Measurements from ENCODE around the gene THSD7B. TPM values are rescaled to one million over a fixed set of nuclear protein-coding genes. Genes with fewer than 3 reads are reported as not detected.
"Not testable (repeated sequence)": the region's sequence is repeated elsewhere in the genome, so short reads cannot be mapped to it uniquely, and the experiment has no call there.

THSD7B gene
- total RNA-seq, 1 donor from 2014 or later, result 0.38 TPM

GRCh38 chr2:136966485-136966884 is 201.1 kb downstream of the THSD7B start:
- intact Hi-C loops (cut with DNase I), result no loop called here
- no peak for ATAC-seq
- Histone ChIP-seq H3K9me3 (no peaks in the 10 kb centered on the region), H3K27me3 (ENCODE audit: low read depth) (no peaks in the 10 kb centered on the region), H3K4me3 (no peak overlapping the region), H3K4me1 (no peaks in the 10 kb centered on the region), H3K36me3 (no peaks in the 10 kb centered on the region), H3K27ac (no peak overlapping the region)
- TF ChIP-seq, protein P1, sequence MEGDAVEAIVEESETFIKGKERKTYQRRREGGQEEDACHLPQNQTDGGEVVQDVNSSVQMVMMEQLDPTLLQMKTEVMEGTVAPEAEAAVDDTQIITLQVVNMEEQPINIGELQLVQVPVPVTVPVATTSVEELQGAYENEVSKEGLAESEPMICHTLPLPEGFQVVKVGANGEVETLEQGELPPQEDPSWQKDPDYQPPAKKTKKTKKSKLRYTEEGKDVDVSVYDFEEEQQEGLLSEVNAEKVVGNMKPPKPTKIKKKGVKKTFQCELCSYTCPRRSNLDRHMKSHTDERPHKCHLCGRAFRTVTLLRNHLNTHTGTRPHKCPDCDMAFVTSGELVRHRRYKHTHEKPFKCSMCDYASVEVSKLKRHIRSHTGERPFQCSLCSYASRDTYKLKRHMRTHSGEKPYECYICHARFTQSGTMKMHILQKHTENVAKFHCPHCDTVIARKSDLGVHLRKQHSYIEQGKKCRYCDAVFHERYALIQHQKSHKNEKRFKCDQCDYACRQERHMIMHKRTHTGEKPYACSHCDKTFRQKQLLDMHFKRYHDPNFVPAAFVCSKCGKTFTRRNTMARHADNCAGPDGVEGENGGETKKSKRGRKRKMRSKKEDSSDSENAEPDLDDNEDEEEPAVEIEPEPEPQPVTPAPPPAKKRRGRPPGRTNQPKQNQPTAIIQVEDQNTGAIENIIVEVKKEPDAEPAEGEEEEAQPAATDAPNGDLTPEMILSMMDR (IDR thresholded peaks at IDR 0.05), result no peak
- no peak for DNase-seq

DNA sequence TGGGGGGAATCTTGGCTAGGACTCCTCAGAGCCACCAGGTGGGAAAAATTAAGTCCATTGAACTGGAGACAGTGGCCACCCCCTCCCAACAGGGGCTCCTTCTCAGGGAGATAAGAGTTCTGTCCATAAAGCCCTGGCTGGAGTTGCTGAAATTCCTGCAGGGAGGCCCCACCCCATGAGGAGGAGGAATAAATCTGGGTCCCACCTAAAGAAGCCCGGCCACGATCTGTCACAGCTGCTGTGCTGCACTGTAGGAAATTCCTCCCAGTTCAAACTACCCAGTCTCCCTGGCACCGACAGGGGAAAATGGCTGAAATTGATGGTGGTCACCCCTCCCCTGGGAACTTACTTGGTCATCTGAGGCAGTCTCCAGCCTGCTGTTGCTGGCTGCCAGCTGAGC is 215.0 kb downstream of the THSD7B start:
- no peaks in the 10 kb centered on the region for H3K9me3 ChIP-seq
- intact Hi-C loops (cut with DNase I), result no loop called here
- no peak overlapping the region for H3K4me3 ChIP-seq
- no peaks in the 10 kb centered on the region for H3K27me3 ChIP-seq (ENCODE audit: low read depth)
- H3K36me3 ChIP-seq, result no peaks in the 10 kb centered on the region
- H3K4me1 ChIP-seq, result no peaks in the 10 kb centered on the region
- DNase-seq, result no peak
- TF ChIP-seq, protein P1 (IDR thresholded peaks at IDR 0.05), result no peak
- no peak for ATAC-seq
- no peak overlapping the region for H3K27ac ChIP-seq

DNA sequence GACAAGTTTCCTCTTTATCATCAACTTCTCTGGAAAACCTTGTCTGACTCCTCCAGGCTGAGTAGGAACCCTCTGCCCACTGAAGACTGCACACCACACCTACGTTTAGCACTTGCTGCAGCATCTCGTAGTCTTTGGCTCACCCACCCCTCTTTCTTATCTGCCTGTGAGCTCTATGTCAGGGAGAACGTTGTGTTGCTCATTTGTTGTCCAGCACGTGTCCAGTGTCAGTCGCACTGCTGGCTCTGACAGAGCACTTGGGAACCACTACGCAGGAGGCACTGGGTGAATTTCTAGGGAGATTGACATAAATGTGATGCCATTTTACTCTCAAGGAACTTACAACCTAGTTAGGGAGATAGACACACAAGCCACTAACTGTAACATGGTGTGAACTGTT is 216.3 kb downstream of the THSD7B start:
- DNase-seq; H3K9me3 ChIP-seq; intact Hi-C loops (cut with DNase I); H3K4me3 ChIP-seq; ATAC-seq; H3K36me3 ChIP-seq; H3K27ac ChIP-seq; H3K4me1 ChIP-seq; H3K27me3 ChIP-seq (ENCODE audit: low read depth): not testable (repeated sequence)

DNA sequence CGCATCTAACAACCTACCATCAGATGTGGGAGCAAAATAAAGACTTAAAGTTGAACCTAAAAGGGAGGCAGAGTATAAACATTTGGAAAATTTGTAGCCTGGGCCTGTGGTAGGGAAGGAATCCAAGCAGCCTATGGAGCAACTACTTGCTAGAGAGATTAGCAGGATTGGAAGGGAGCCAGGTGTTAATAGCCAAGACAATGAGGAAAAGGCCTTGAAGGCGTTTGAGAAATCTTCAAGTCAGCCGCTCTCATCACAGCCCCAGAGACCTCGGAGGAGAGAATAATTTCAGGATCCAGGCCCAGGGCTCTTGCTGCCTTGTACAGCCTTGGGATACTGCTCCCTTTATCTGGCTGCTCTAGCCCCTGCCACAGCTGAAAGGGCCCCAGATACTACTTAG is 219.7 kb downstream of the THSD7B start:
- Histone ChIP-seq H3K9me3 (no peaks in the 10 kb centered on the region), H3K27ac (no peak overlapping the region), H3K4me1 (no peaks in the 10 kb centered on the region), H3K27me3 (ENCODE audit: low read depth) (no peaks in the 10 kb centered on the region), H3K36me3 (no peaks in the 10 kb centered on the region), H3K4me3 (no peak overlapping the region)
- intact Hi-C loops (cut with DNase I), result no loop called here
- peak; percentile 16 to 29 for ATAC-seq
- TF ChIP-seq, protein P1 (IDR thresholded peaks at IDR 0.05), result no peak
- DNase-seq, result no peak

DNA sequence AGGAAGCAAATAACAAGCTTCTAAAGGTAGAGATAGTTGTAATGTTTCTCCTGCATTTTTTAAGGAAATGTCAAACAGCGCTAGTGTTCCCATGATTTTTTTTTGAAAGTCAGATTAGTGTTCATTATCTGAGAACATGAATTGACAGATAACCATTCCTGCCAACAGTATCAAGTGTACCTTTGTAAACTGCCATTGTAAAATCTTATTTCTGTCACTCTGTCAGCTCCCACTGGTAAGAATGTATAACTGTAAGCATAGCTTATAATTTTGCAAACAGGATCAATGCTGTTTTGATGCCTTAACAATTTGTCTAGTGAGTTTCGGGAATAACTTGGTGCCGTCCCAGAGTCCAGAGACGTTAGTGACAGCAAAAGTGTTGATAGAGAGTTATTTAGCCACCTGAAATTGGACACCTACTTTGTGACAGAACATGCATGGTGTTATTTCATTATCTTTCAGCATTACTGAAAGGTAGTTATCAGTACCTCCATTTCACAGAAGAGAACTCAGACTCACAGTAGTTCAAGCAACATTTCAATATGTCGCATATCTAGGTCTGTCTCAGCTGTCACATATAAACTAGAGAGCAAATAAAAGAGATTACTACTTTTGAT is 221.4 kb downstream of the THSD7B start:
- DNase-seq (no peak), ATAC-seq (no peak)
- Histone ChIP-seq H3K36me3 (no peaks in the 10 kb centered on the region), H3K4me1 (no peaks in the 10 kb centered on the region), H3K27me3 (ENCODE audit: low read depth) (no peaks in the 10 kb centered on the region), H3K4me3 (no peak overlapping the region), H3K27ac (no peak overlapping the region), H3K9me3 (no peaks in the 10 kb centered on the region)
- TF ChIP-seq, protein P1 (IDR thresholded peaks at IDR 0.05), result no peak
- intact Hi-C loops (cut with DNase I), result no loop called here

DNA sequence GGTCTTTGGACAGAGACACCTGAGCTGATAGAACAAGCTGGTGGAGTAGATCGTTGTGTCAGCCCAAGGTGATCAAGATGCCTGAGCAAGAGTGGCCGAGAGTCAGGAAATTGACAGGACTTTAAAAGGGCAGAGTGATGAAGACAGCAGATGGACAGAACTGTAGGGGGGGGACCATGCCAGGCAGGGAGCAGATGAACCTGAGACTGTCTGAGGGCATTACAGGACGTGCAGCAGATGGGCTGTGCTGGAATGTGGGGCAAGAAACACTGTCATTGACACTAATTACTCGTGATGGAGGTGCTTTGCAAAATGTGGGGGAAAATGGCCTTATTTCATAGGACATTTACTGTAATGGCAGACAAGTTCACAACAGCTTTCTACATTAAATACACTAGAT is 225.0 kb downstream of the THSD7B start:
- no peak for DNase-seq
- intact Hi-C loops (cut with DNase I), result no loop called here

More for the DNA sequence above, 225.0 kb downstream of the THSD7B start:
- Histone ChIP-seq H3K36me3 (no peaks in the 10 kb centered on the region), H3K27ac (no peak overlapping the region), H3K9me3 (no peaks in the 10 kb centered on the region), H3K4me1 (no peaks in the 10 kb centered on the region), H3K27me3 (ENCODE audit: low read depth) (no peaks in the 10 kb centered on the region), H3K4me3 (no peak overlapping the region)
- no peak for ATAC-seq
- TF ChIP-seq, protein P1 (IDR thresholded peaks at IDR 0.05), result no peak
